Measurements from ENCODE around the gene ERBIN. TPM values are rescaled to one million over a fixed set of nuclear protein-coding genes. Genes with fewer than 3 reads are reported as not detected.

Gene ERBIN
- total and polyA plus RNA-seq, 2 experiments from 2014 or later, result 32.9 to 117 TPM

DNA sequence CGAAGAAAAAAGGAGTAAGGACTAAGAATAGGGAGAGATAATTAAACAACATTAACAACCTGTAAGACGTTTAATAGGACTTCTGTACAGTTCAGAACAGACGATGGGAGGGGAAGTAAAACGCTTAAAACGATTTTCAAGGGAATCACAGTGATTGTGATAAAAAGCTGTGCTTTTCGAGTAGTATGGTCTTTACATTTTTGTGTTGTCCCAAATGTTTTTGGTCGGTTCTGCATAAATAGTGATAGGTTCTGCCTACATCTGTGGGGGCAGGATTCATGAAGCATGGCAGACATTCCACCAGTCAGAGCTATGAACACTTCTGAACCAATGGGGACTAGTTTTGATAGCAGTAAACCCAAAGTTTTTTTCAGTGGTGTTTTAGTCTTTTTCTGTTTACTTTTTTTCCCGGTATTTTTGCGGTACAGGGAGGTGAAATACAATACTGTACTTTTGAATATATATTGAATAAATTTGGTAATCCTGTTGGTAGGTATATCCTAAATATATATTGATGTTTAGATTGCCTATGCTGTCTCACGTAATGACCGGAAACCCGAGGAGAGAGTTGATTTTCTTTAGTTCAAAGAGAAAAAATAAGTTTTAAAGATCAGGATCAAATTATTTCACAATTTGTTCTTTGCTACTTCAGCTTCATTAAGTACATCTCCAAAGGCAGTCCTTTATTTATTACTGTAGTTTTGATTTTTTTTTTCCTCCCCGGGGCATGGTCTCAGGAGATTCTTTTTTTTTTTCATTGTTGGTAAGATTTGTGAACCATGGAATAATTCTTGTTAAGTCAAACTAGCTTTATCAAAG, 1.3 kb downstream of the ERBIN start:
- no peak for TF ChIP-seq EZH2 (IDR thresholded peaks at IDR 0.05; ENCODE audit: borderline replicate concordance)
- TF ChIP-seq, protein P1, sequence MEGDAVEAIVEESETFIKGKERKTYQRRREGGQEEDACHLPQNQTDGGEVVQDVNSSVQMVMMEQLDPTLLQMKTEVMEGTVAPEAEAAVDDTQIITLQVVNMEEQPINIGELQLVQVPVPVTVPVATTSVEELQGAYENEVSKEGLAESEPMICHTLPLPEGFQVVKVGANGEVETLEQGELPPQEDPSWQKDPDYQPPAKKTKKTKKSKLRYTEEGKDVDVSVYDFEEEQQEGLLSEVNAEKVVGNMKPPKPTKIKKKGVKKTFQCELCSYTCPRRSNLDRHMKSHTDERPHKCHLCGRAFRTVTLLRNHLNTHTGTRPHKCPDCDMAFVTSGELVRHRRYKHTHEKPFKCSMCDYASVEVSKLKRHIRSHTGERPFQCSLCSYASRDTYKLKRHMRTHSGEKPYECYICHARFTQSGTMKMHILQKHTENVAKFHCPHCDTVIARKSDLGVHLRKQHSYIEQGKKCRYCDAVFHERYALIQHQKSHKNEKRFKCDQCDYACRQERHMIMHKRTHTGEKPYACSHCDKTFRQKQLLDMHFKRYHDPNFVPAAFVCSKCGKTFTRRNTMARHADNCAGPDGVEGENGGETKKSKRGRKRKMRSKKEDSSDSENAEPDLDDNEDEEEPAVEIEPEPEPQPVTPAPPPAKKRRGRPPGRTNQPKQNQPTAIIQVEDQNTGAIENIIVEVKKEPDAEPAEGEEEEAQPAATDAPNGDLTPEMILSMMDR (IDR thresholded peaks at IDR 0.05; ENCODE audit: poor library complexity), result no peak
- TF ChIP-seq EZH2phosphoT487 (IDR thresholded peaks at IDR 0.05; ENCODE audit: low read depth, severe bottlenecking, unreplicated experiment), result no peak
- no peaks in the 10 kb centered on the region for H3K27me3 ChIP-seq
- no peaks in the 10 kb centered on the region for H3K36me3 ChIP-seq (replicated peaks; ENCODE audit: insufficient read depth, low read depth)
- peaks cover 62% of the 10 kb centered on the region for H3K79me2 ChIP-seq
- 2% methylated on average over 13 of the region's 13 CpGs for WGBS (ENCODE audit: low lambda C conversion rate, missing lambda C conversion rate)
- peaks cover 18% of the 10 kb centered on the region for H3K4me1 ChIP-seq (ENCODE audit: insufficient read depth)
- peak; percentile 62 for DNase-seq (ENCODE audit: low spot score)
- peak overlapping the region; percentile 70 for H3K4me3 ChIP-seq
- H3K27ac ChIP-seq, result peak overlapping the region; percentile 100
- no peaks in the 10 kb centered on the region for H3K9me3 ChIP-seq (ENCODE audit: low read depth)
- no peaks in the 10 kb centered on the region for H3K9me2 ChIP-seq (replicated peaks; ENCODE audit: insufficient read depth)
- H2AFZ ChIP-seq, result no peak overlapping the region
- H4K20me1 ChIP-seq (ENCODE audit: insufficient read depth, poor library complexity, severe bottlenecking), result peaks cover 49% of the 10 kb centered on the region
- peak overlapping the region; percentile 73 for H3K4me2 ChIP-seq

- no peak overlapping the region for H2AFZ ChIP-seq
- WGBS (ENCODE audit: low lambda C conversion rate, missing lambda C conversion rate), result 16% methylated on average over 5 of the region's 5 CpGs
- no peaks in the 10 kb centered on the region for H3K9me3 ChIP-seq (ENCODE audit: low read depth)
- peak overlapping the region; percentile 100 for H3K27ac ChIP-seq
- no peaks in the 10 kb centered on the region for H3K36me3 ChIP-seq (replicated peaks; ENCODE audit: insufficient read depth, low read depth)
- H3K4me3 ChIP-seq, result peak overlapping the region; percentile 70
- H3K79me2 ChIP-seq, result peaks cover 68% of the 10 kb centered on the region
- peak overlapping the region; percentile 73 for H3K4me2 ChIP-seq
- H3K27me3 ChIP-seq, result no peaks in the 10 kb centered on the region
- no peaks in the 10 kb centered on the region for H3K9me2 ChIP-seq (replicated peaks; ENCODE audit: insufficient read depth)
- peaks cover 55% of the 10 kb centered on the region for H4K20me1 ChIP-seq (ENCODE audit: insufficient read depth, poor library complexity, severe bottlenecking)
- TF ChIP-seq EZH2phosphoT487 (IDR thresholded peaks at IDR 0.05; ENCODE audit: low read depth, severe bottlenecking, unreplicated experiment), result no peak
- peaks cover 18% of the 10 kb centered on the region for H3K4me1 ChIP-seq (ENCODE audit: insufficient read depth)
- no peak for DNase-seq (ENCODE audit: low spot score)
Observed at GRCh38 chr5:65928322-65928752, 2.0 kb downstream of the ERBIN start.

- DNase-seq (ENCODE audit: low spot score), result no peak
- Histone ChIP-seq H3K36me3 (replicated peaks; ENCODE audit: insufficient read depth, low read depth) (no peaks in the 10 kb centered on the region), H3K4me2 (peak overlapping the region; percentile 73), H3K4me1 (ENCODE audit: insufficient read depth) (peaks cover 18% of the 10 kb centered on the region), H3K27ac (peak overlapping the region; percentile 100), H3K4me3 (peak overlapping the region; percentile 70), H3K9me3 (ENCODE audit: low read depth) (no peaks in the 10 kb centered on the region), H3K9me2 (replicated peaks; ENCODE audit: insufficient read depth) (no peaks in the 10 kb centered on the region), H4K20me1 (ENCODE audit: insufficient read depth, poor library complexity, severe bottlenecking) (peaks cover 60% of the 10 kb centered on the region), H3K79me2 (peaks cover 74% of the 10 kb centered on the region), H3K27me3 (no peaks in the 10 kb centered on the region), H2AFZ (no peak overlapping the region)
- no peak for TF ChIP-seq EZH2phosphoT487 (IDR thresholded peaks at IDR 0.05; ENCODE audit: low read depth, severe bottlenecking, unreplicated experiment)
- TF ChIP-seq, protein P1 (IDR thresholded peaks at IDR 0.05; ENCODE audit: poor library complexity), result no peak
- no peak for TF ChIP-seq EZH2 (IDR thresholded peaks at IDR 0.05; ENCODE audit: borderline replicate concordance)
- WGBS (ENCODE audit: low lambda C conversion rate, missing lambda C conversion rate), result 62% methylated on average over 3 of the region's 3 CpGs
Observed at GRCh38 chr5:65928860-65929259, 2.5 kb downstream of the ERBIN start.

- TF ChIP-seq EZH2 (IDR thresholded peaks at IDR 0.05; ENCODE audit: borderline replicate concordance) (no peak), EZH2phosphoT487 (IDR thresholded peaks at IDR 0.05; ENCODE audit: low read depth, severe bottlenecking, unreplicated experiment) (no peak)
- TF ChIP-seq, protein P1 (IDR thresholded peaks at IDR 0.05; ENCODE audit: poor library complexity), result no peak
- H3K9me2 ChIP-seq (replicated peaks; ENCODE audit: insufficient read depth), result no peaks in the 10 kb centered on the region
- no peak overlapping the region for H2AFZ ChIP-seq
- H3K4me3 ChIP-seq, result no peak overlapping the region
- peaks cover 99% of the 10 kb centered on the region for H4K20me1 ChIP-seq (ENCODE audit: insufficient read depth, poor library complexity, severe bottlenecking)
- H3K4me1 ChIP-seq (ENCODE audit: insufficient read depth), result peaks cover 16% of the 10 kb centered on the region
- no peak overlapping the region for H3K4me2 ChIP-seq
- H3K27ac ChIP-seq, result no peak overlapping the region
- peaks cover 100% of the 10 kb centered on the region for H3K79me2 ChIP-seq
- no peaks in the 10 kb centered on the region for H3K9me3 ChIP-seq (ENCODE audit: low read depth)
- no peak for DNase-seq (ENCODE audit: low spot score)
- 98% methylated on average over 4 of the region's 4 CpGs for WGBS (ENCODE audit: low lambda C conversion rate, missing lambda C conversion rate)
- H3K36me3 ChIP-seq (replicated peaks; ENCODE audit: insufficient read depth, low read depth), result no peaks in the 10 kb centered on the region
- no peaks in the 10 kb centered on the region for H3K27me3 ChIP-seq
Observed at GRCh38 chr5:65932676-65933075, 6.3 kb downstream of the ERBIN start.

Data from hepatocyte (in vitro differentiated cells).